Fibroblast of lung (primary cell): Measurements from ENCODE around the gene CRIP2. TPM values are rescaled to one million over a fixed set of nuclear protein-coding genes. Genes with fewer than 3 reads are reported as not detected.

Source experiments
- DNase-seq, 2 donors: peaks; one replicate each; pipeline versions ENCODE4 v3.0.0 to v3.0.0-alpha.2; 2010; ENCODE audit warnings: low read depth in 2 of 2
- H2AFZ ChIP-seq: 2 replicates; pipeline ENCODE4 v1.5.1; 2012; ENCODE audit warnings: low read length, control low read depth, inconsistent platforms
- H3K27ac ChIP-seq: 2 replicates; pipeline ENCODE4 v1.5.1; 2011; ENCODE audit warnings: low read length, control low read depth; ENCODE audit not compliant: insufficient read depth
- H3K27me3 ChIP-seq: 2 replicates; pipeline ENCODE4 v1.5.1; 2011; ENCODE audit warnings: mild to moderate bottlenecking, low read length; ENCODE audit not compliant: control insufficient read depth, insufficient read depth
- H3K36me3 ChIP-seq: 2 replicates; pipeline ENCODE4 v1.5.1; 2011; ENCODE audit warnings: low read length; ENCODE audit not compliant: control insufficient read depth, insufficient read depth
- H3K4me1 ChIP-seq: 2 replicates; pipeline ENCODE4 v1.5.1; 2011; ENCODE audit warnings: low read length; ENCODE audit not compliant: control insufficient read depth, insufficient read depth; ENCODE audit errors: extremely low read depth
- H3K4me2 ChIP-seq: 2 replicates; pipeline ENCODE4 v1.5.1; 2011; ENCODE audit warnings: low read length, control low read depth; ENCODE audit not compliant: insufficient read depth; ENCODE audit errors: extremely low read depth
- H3K4me3 ChIP-seq, 4 experiments: fragments of 200-600 bp in 1 of 4; sonication (generic) in 1 of 4; replicated peaks in 1 of 4; 2 replicates each; pipeline ENCODE4 v1.5.1; 2011 to 2016; ENCODE audit warnings: low read length in 4 of 4, low read depth in 3 of 4, mild to moderate bottlenecking in 3 of 4, control low read depth in 2 of 4, inconsistent platforms in 1 of 4, mixed read lengths in 1 of 4; ENCODE audit not compliant: insufficient read depth in 1 of 4; ENCODE audit errors: control extremely low read depth in 1 of 4
- H3K79me2 ChIP-seq: 2 replicates; pipeline ENCODE4 v1.5.1; 2012; ENCODE audit warnings: mild to moderate bottlenecking, low read length, inconsistent platforms; ENCODE audit not compliant: control insufficient read depth, insufficient read depth
- H3K9ac ChIP-seq: 2 replicates; pipeline ENCODE4 v1.5.1; 2011; ENCODE audit warnings: mild to moderate bottlenecking, low read length, control low read depth; ENCODE audit not compliant: insufficient read depth
- H3K9me3 ChIP-seq: 2 replicates; pipeline ENCODE4 v1.5.1; 2012; ENCODE audit warnings: low read depth, low read length; ENCODE audit not compliant: control insufficient read depth, insufficient read depth
- H4K20me1 ChIP-seq: 2 replicates; pipeline ENCODE4 v1.5.1; 2011; ENCODE audit warnings: low read length; ENCODE audit not compliant: control insufficient read depth, insufficient read depth; ENCODE audit errors: extremely low read depth
- EZH2 ChIP-seq: IDR thresholded peaks from 2 replicates; pipeline ENCODE4 v1.5.1; 2012; ENCODE audit warnings: low read length, control low read depth, mild to moderate bottlenecking; ENCODE audit errors: missing control alignments
- polyA plus RNA-seq, 2 donors: library from polyadenylated mRNA; depleted of rRNA in 1 of 2; stranded (reverse) in 1 of 2; unstranded in 1 of 2; fragments of >200 nt; gene quantifications; 2 replicates each; pipeline ENCODE4 v1.2.1, GENCODE V29; 2011 to 2012; ENCODE audit warnings: missing spikeins in 1 of 2
- total RNA-seq: library from RNA; depleted of rRNA; stranded (reverse); fragments of >200 nt; gene quantifications from 2 replicates; pipeline ENCODE4 v1.2.1, GENCODE V29; 2014
- TF ChIP-seq, protein P1 (sequence below), 2 donors: IDR thresholded peaks in 1 of 2; conservative IDR thresholded peaks in 1 of 2; 1 replicate in 1 of 2; 2 replicates in 1 of 2; pipeline ENCODE4 v1.5.1; 2011 to 2012; ENCODE audit warnings: low read length in 2 of 2, control low read depth in 1 of 2, inconsistent platforms in 1 of 2, low read depth in 1 of 2, mild to moderate bottlenecking in 1 of 2

The CRIP2 gene
- total and polyA plus RNA-seq, 2 donors (not counting 1 experiment from before 2014, with no cell fraction given) = 58.9 to 68.5 TPM

DNA sequence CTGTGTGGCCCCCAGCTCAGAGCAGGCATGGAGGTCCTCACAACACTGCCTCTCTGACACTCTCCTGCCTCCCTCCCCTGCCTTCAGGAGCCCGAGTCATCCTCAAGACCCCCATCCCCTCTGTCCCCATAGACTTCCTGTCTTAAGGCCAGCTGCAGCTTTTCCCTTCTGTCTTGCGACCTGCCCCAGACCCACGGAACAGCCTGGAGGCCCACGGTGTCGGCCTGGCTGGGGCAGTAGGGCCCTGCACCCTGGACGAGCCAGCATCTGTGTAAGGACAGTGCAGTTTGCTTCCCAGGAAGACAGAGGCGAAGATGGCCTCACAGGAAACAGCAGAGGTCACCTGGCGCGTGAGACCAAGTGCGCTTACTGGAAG lies 26.1 kb downstream of the CRIP2 start:
- no peak overlapping the region for H2AFZ ChIP-seq
- no peak overlapping the region for H3K4me2 ChIP-seq
- TF ChIP-seq, protein P1, sequence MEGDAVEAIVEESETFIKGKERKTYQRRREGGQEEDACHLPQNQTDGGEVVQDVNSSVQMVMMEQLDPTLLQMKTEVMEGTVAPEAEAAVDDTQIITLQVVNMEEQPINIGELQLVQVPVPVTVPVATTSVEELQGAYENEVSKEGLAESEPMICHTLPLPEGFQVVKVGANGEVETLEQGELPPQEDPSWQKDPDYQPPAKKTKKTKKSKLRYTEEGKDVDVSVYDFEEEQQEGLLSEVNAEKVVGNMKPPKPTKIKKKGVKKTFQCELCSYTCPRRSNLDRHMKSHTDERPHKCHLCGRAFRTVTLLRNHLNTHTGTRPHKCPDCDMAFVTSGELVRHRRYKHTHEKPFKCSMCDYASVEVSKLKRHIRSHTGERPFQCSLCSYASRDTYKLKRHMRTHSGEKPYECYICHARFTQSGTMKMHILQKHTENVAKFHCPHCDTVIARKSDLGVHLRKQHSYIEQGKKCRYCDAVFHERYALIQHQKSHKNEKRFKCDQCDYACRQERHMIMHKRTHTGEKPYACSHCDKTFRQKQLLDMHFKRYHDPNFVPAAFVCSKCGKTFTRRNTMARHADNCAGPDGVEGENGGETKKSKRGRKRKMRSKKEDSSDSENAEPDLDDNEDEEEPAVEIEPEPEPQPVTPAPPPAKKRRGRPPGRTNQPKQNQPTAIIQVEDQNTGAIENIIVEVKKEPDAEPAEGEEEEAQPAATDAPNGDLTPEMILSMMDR (conservative IDR thresholded peaks at IDR 0.05 in 1 of 2, IDR thresholded peaks at IDR 0.05 in 1 of 2; ENCODE audit: low read depth in 1 of 2, low read length in 2 of 2) = no peak
- no peak for TF ChIP-seq EZH2
- no peaks in the 10 kb centered on the region for H3K36me3 ChIP-seq
- no peak overlapping the region for H3K27ac ChIP-seq
- no peaks in the 10 kb centered on the region for H3K79me2 ChIP-seq
- DNase-seq = no peak
- no peaks in the 10 kb centered on the region for H3K9me3 ChIP-seq
- H3K4me1 ChIP-seq = no peaks in the 10 kb centered on the region
- H3K4me3 ChIP-seq = no peak overlapping the region
- no peak overlapping the region for H3K9ac ChIP-seq
- H3K27me3 ChIP-seq = no peaks in the 10 kb centered on the region
- no peaks in the 10 kb centered on the region for H4K20me1 ChIP-seq

DNA sequence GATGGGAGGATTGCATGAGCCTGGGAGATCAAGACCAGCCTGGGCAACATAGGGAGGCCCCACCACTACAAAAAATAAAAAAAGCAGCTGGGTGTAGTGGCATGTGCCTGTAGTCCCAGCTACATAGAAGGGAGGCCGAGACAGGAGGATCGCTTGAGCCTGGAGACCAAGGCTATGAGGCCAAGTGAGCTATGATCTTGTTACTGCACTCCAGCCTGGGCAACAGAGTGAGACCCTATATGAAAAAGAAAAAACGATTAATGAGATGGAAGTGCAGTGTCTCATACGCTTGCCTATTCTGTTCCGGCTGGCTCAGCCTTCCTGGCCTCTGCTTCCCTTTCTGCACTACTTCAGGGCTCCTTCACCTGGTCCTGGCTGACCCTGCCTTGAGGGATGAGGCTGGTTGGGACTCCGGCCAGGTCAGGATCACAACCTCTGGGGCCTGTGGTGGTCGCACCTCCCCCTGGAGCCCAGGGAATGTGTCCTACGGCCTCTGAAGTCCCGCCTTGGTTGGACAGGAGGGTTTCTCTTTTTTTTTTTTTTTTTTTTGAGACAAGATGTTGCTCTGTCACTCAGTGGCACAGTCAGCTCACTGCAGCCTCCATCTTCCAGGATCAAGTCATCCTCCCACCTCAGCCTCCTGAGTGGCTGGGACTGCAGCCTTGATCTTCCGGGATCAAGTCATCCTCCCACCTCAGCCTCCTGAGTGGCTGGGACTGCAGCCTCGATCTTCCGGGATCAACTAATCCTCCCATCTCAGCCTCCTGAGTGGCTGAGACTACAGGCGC lies 27.1 kb downstream of the CRIP2 start:
- H3K27me3 ChIP-seq = no peaks in the 10 kb centered on the region
- no peak overlapping the region for H2AFZ ChIP-seq
- no peaks in the 10 kb centered on the region for H3K4me1 ChIP-seq
- no peaks in the 10 kb centered on the region for H3K79me2 ChIP-seq
- no peak overlapping the region for H3K27ac ChIP-seq
- H3K4me2 ChIP-seq = no peak overlapping the region
- no peak overlapping the region for H3K9ac ChIP-seq
- no peak overlapping the region for H3K4me3 ChIP-seq
- no peaks in the 10 kb centered on the region for H3K9me3 ChIP-seq
- TF ChIP-seq, protein P1 (conservative IDR thresholded peaks at IDR 0.05 in 1 of 2, IDR thresholded peaks at IDR 0.05 in 1 of 2; ENCODE audit: low read depth in 1 of 2, low read length in 2 of 2) = no peak
- TF ChIP-seq EZH2 = no peak
- no peak for DNase-seq
- no peaks in the 10 kb centered on the region for H4K20me1 ChIP-seq
- H3K36me3 ChIP-seq = no peaks in the 10 kb centered on the region

DNA sequence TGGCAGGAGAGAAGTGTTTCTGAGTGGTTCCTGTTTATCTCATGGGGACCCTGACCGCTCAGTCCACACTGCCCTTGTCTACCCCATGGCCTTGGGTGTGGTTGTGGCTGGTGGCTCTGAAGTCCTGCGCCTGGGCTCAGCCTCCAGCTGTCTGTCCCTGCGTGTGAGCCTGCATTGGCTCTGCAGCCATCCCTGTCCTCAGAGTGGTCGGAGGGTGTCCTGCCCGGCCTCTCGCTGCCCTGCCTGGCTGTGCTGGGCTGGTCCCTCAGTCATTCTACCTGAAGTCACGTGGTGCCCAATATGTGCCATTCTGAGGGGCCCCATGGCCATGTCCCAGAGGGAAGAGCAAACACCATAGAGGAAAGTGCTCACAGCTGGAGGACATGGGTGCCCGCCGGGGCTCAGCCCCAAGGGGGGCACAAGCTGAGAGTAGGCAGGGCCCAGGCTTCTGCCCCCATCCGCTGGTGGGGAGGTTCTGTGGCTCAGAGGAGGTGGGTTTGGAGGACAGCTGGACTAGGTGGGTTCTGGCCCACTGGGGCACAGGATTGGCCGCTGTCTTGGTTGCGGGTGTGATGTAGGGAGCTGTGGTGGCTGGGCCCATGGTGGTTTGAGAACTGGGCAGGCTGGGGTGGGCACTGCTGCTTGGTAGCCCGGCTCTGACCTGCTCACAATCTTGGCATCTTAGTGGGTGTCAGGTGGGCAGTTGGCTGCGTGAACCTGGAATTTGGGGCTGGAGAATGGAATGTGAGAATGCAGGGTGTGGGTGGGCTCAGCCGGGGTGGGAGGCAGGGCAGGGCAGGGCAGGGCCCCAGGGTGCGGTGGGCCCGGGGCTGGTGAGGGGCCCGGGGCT lies 28.1 kb downstream of the CRIP2 start:
- Histone ChIP-seq H3K9ac (no peak overlapping the region), H2AFZ (no peak overlapping the region), H4K20me1 (no peaks in the 10 kb centered on the region), H3K4me2 (no peak overlapping the region), H3K79me2 (no peaks in the 10 kb centered on the region), H3K36me3 (no peaks in the 10 kb centered on the region), H3K27me3 (no peaks in the 10 kb centered on the region), H3K9me3 (no peaks in the 10 kb centered on the region), H3K4me3 (no peak overlapping the region), H3K27ac (no peak overlapping the region), H3K4me1 (no peaks in the 10 kb centered on the region)
- DNase-seq = no peak
- TF ChIP-seq EZH2 = no peak
- TF ChIP-seq, protein P1 (conservative IDR thresholded peaks at IDR 0.05 in 1 of 2, IDR thresholded peaks at IDR 0.05 in 1 of 2; ENCODE audit: low read depth in 1 of 2, low read length in 2 of 2) = no peak
